ENCODE data around the gene FOXS1.

DNA sequence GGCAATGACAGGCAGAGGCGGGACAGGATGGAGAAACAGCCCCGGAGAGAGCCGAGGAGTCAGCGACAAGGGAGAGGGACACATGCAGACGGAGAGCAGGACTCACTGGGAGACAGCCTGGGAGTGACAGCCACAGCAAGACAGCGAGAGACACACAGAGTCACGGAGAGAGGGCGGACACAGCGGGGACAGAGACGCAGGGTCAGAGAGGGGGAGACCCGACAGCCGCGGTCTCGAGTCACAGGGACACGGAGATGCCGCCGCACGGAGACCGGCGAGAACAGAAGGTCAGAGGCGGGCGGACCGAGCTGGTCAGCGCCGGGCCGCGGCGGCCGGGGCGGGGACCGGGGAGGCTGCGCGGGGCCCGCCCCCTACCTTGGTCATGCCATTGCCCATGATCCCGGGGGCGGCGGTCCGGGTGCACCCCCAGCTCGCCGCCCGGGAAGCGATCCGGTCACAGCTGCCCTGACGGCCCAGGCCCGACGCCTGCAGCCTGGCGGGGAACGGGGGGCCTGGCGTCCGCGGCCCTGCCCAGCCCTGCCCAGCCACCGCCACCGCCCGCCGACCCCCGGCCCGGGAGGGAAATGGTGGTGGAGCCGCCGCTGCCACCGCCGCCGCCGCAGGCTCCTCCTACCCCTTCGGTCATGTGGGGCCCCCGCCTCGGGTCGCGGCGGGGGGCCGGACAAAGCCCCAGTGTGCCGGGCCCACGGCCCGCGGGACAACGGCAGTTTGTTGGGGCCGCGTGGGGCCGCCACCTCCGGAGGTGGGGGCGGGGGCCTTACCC, 24.7 kb upstream of the FOXS1 start, which contains the start of the genes DUSP15 and TTLL9:
- TF ChIP-seq, protein P1, sequence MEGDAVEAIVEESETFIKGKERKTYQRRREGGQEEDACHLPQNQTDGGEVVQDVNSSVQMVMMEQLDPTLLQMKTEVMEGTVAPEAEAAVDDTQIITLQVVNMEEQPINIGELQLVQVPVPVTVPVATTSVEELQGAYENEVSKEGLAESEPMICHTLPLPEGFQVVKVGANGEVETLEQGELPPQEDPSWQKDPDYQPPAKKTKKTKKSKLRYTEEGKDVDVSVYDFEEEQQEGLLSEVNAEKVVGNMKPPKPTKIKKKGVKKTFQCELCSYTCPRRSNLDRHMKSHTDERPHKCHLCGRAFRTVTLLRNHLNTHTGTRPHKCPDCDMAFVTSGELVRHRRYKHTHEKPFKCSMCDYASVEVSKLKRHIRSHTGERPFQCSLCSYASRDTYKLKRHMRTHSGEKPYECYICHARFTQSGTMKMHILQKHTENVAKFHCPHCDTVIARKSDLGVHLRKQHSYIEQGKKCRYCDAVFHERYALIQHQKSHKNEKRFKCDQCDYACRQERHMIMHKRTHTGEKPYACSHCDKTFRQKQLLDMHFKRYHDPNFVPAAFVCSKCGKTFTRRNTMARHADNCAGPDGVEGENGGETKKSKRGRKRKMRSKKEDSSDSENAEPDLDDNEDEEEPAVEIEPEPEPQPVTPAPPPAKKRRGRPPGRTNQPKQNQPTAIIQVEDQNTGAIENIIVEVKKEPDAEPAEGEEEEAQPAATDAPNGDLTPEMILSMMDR (conservative IDR thresholded peaks at IDR 0.05; ENCODE audit: low read depth, low read length): no peak
- TF ChIP-seq EZH2 (IDR thresholded peaks at IDR 0.05; ENCODE audit: low read length, unreplicated experiment) (peak; percentile 94), EZH2phosphoT487 (IDR thresholded peaks at IDR 0.05; ENCODE audit: borderline replicate concordance, low read length) (peak; percentile 62; the same call in 1 of the 2 replicates)
